ENCODE measurements around the gene ZNF738. TPM values are rescaled to one million over a fixed set of nuclear protein-coding genes. Genes with fewer than 3 reads are reported as not detected.

The ZNF738 gene
- total RNA-seq, 1 donor from 2014 or later = 3.8 TPM

- no peak for DNase-seq (ENCODE audit: low read depth, low spot score)
Observed at GRCh38 chr19:21422244-21422643, 63.4 kb downstream of the ZNF738 start.

- DNase-seq (ENCODE audit: low read depth, low spot score) = no peak
Observed at GRCh38 chr19:21423057-21424041, 64.5 kb downstream of the ZNF738 start.

Other genes with a start within 250 kb of the ZNF738 start
- 4.0 and 7.1 TPM in 2 replicates for gene ZNF431, start 217.0 kb upstream of the ZNF738 start, total RNA-seq
- 4.9 and 5.9 TPM in 2 replicates for gene ZNF708, start 29.6 kb upstream of the ZNF738 start, total RNA-seq
- gene ZNF493, start 38.1 kb downstream of the ZNF738 start, total RNA-seq = 9.2 and 21.6 TPM in 2 replicates
- gene ZNF429, start 146.6 kb downstream of the ZNF738 start, total RNA-seq = 0.79 and 5.4 TPM in 2 replicates

All from pulmonary artery endothelial cell (primary cell).